Gastroesophageal sphincter (tissue), 4 donors: ENCODE data around the gene SLC26A8. TPM values are rescaled to one million over a fixed set of nuclear protein-coding genes. Genes with fewer than 3 reads are reported as not detected.

Experiments used
- ATAC-seq: fragments of 150-250 bp; one replicate; pipeline ENCODE4 v1.9.1; 2016; ENCODE audit warnings: mild to moderate bottlenecking, moderate library complexity
- H3K27ac ChIP-seq, 4 donors: fragments of 200-600 bp; sonication (generic) in 3 of 4; 1 replicate in 3 of 4; 2 replicates in 1 of 4; pipeline ENCODE4 v1.5.1; 2016 to 2019
- H3K27me3 ChIP-seq: fragments of 200-600 bp; sonication (generic); one replicate; pipeline ENCODE4 v1.5.1; 2019
- H3K36me3 ChIP-seq, 2 donors: fragments of 200-600 bp; sonication (generic); one replicate each; pipeline ENCODE4 v1.5.1; 2019; ENCODE audit warnings: control low read depth in 1 of 2
- H3K4me1 ChIP-seq, 3 donors: fragments of 200-600 bp; sonication (generic); 1 replicate in 2 of 3; 2 replicates in 1 of 3; pipeline ENCODE4 v1.5.1; 2016 to 2019; ENCODE audit warnings: control low read depth in 2 of 3
- H3K4me3 ChIP-seq, 2 donors: fragments of 200-600 bp; sonication (generic); one replicate each; pipeline ENCODE4 v1.5.1; 2019; ENCODE audit warnings: mild to moderate bottlenecking in 1 of 2, moderate library complexity in 1 of 2
- H3K9me3 ChIP-seq, 3 donors: fragments of 200-600 bp; sonication (generic); one replicate each; pipeline ENCODE4 v1.5.1; 2017 to 2019; ENCODE audit warnings: control low read depth in 2 of 3
- EP300 ChIP-seq: sonication (generic); formaldehyde crosslinking; IDR thresholded peaks from one replicate; pipeline ENCODE4 v1.6.1; 2017; ENCODE audit warnings: antibody characterized with exemption, mild to moderate bottlenecking
- POLR2A ChIP-seq, 2 donors: fragments of 450-650 bp; IDR thresholded peaks; one replicate each; pipeline ENCODE4 v1.6.1; 2017; ENCODE audit warnings: antibody characterized with exemption in 2 of 2, mild to moderate bottlenecking in 2 of 2, moderate library complexity in 1 of 2
- POLR2AphosphoS5 ChIP-seq: sonication (generic); formaldehyde crosslinking; IDR thresholded peaks from one replicate; pipeline ENCODE4 v1.6.1; 2017; ENCODE audit warnings: antibody characterized with exemption
- WGBS, 2 donors: methylation state at CpG; one replicate each; pipeline ENCODE4 v1.1.5; 2018; ENCODE audit warnings: low coverage in 1 of 2; 5-methylcytosine and 5-hydroxymethylcytosine counted together
- total RNA-seq, 4 donors: library from RNA; depleted of rRNA; stranded (reverse); fragments of >200 nt; gene quantifications; one replicate each; pipeline ENCODE4 v1.1.0, GENCODE V29; 2016
- TF ChIP-seq, protein P1 (sequence below), 4 experiments: fragments of 200-600 bp in 2 of 4; fragments of 450-650 bp in 2 of 4; sonication (generic) in 1 of 4; IDR thresholded peaks; one replicate each; pipeline ENCODE4 v1.5.1; 2017 to 2019; ENCODE audit warnings: antibody characterized with exemption in 4 of 4, mild to moderate bottlenecking in 2 of 4, moderate library complexity in 2 of 4

Gene SLC26A8
- total RNA-seq, 4 donors from 2014 or later, result not detected

DNA sequence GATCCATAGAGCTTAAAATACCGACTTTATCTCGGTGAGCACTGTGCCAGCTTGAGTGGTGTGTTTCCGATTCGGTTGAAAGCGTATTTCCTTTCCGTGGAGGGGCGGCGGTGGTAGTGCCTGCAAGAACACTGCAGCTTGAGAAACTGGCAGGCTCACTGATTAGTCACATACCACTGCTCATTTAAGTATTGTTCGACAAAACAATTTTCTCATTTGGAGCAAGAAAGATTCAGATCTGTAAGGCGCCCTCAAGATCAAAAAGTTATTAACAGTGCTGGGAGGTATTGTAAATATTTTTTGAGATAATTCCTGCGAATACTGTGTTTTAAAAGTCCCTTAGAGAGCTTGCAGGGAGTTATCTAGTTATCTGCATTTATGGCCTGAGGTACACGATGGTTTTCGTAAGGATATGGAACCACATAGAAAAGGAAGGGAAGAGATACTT lies 4.5 kb upstream of the SLC26A8 start:
- WGBS, 2 donors, result 0 to 1% methylated on average over 6 to 10 of the region's 13 CpGs
- peaks cover 0 to 55% (median 17%) of the 10 kb centered on the region in 3 donors for H3K4me1 ChIP-seq
- ATAC-seq, result peak; percentile 47
- H3K27ac ChIP-seq, result peak overlapping the region; percentile 79 to 97 (median 96)
- H3K4me3 ChIP-seq, result peak overlapping the region; percentile 73 to 100
- peak; percentile 52 for TF ChIP-seq POLR2AphosphoS5
- no peak for TF ChIP-seq EP300
- TF ChIP-seq, protein P1, sequence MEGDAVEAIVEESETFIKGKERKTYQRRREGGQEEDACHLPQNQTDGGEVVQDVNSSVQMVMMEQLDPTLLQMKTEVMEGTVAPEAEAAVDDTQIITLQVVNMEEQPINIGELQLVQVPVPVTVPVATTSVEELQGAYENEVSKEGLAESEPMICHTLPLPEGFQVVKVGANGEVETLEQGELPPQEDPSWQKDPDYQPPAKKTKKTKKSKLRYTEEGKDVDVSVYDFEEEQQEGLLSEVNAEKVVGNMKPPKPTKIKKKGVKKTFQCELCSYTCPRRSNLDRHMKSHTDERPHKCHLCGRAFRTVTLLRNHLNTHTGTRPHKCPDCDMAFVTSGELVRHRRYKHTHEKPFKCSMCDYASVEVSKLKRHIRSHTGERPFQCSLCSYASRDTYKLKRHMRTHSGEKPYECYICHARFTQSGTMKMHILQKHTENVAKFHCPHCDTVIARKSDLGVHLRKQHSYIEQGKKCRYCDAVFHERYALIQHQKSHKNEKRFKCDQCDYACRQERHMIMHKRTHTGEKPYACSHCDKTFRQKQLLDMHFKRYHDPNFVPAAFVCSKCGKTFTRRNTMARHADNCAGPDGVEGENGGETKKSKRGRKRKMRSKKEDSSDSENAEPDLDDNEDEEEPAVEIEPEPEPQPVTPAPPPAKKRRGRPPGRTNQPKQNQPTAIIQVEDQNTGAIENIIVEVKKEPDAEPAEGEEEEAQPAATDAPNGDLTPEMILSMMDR (IDR thresholded peaks at IDR 0.05), result no peak
- no peak for TF ChIP-seq POLR2A (IDR thresholded peaks at IDR 0.05)
- no peaks in the 10 kb centered on the region for H3K9me3 ChIP-seq
- H3K36me3 ChIP-seq, result no peaks in the 10 kb centered on the region
- peaks cover 10% of the 10 kb centered on the region for H3K27me3 ChIP-seq

DNA sequence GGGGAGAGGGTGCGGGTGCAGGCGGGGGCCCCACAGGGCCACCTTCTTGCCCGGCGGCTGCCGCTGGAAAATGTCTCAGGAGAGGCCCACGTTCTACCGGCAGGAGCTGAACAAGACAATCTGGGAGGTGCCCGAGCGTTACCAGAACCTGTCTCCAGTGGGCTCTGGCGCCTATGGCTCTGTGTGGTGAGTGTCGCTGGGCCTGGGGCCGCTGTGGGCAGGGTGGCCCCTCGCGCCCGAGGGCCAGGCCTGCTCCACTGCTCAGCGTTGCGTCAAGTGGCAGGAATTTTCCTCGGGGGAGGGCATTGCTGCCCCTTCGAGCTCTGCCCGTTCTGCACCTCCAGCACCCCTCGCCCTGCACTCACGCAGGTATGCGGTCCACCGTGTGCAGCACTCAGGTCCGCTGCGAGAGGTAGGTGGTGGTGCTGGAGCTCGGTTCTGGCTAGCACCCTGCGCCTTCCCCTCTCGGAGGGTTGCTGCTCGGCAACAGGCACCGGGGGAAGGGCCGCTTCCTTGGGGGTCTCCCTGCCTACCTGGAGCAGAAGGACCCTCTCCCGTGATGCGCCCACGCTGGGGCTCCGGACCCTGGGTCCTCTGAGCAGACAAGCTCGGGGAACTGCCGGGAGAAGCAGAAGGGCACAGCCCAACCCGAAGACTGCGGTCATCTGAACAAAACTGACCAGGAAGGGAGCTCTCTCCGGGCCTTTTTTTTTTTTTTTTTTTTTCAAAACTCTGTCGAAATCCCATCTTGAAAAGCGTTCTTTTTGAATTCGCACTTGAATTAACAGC lies 3.8 kb upstream of the SLC26A8 start:
- ATAC-seq, result peak; percentile 36
- H3K4me1 ChIP-seq, result peaks cover 0 to 49% (median 10%) of the 10 kb centered on the region in 3 donors
- 0% methylated on average over 10 to 11 of the region's 44 CpGs for WGBS, 2 donors
- H3K4me3 ChIP-seq, result peak overlapping the region; percentile 73 to 100
- TF ChIP-seq, protein P1 (IDR thresholded peaks at IDR 0.05), result peak in 1 of 4 experiments; percentile 3
- TF ChIP-seq POLR2AphosphoS5 (no peak), POLR2A (IDR thresholded peaks at IDR 0.05) (peak in 1 of 2 donors; percentile 2), EP300 (no peak)
- H3K36me3 ChIP-seq, result no peaks in the 10 kb centered on the region
- no peaks in the 10 kb centered on the region for H3K9me3 ChIP-seq
- H3K27ac ChIP-seq, result peak overlapping the region; percentile 79 to 97 (median 96)
- peaks cover 16% of the 10 kb centered on the region for H3K27me3 ChIP-seq

DNA sequence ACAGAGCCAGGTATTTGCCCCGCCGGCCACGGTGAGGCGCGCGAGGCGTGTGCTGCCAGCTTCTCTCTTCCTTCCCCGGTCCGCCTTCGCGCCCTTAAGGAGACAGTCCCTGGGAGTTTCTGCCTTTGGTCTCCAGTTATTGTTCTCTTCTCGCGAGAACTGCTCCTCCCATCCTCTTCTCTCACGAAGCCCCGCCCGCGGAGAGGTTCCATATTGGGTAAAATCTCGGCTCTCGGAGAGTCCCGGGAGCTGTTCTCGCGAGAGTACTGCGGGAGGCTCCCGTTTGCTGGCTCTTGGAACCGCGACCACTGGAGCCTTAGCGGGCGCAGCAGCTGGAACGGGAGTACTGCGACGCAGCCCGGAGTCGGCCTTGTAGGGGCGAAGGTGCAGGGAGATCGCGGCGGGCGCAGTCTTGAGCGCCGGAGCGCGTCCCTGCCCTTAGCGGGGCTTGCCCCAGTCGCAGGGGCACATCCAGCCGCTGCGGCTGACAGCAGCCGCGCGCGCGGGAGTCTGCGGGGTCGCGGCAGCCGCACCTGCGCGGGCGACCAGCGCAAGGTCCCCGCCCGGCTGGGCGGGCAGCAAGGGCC lies 3.2 kb upstream of the SLC26A8 start, which contains the start of gene MAPK14:
Gene MAPK14, plus strand, starts transcription at position 308 of the 587 bp plus-strand sequence. CDS start 350 bp downstream, outside the sequence.
- no peaks in the 10 kb centered on the region for H3K36me3 ChIP-seq
- H3K4me3 ChIP-seq, result peak within 1 kb of the TSS; percentile 73 to 100
- TF ChIP-seq POLR2AphosphoS5 (peak; percentile 96), POLR2A (IDR thresholded peaks at IDR 0.05) (peak; percentile 95 to 96), EP300 (no peak)
- TF ChIP-seq, protein P1 (IDR thresholded peaks at IDR 0.05), result peak in 3 of 4 experiments; percentile 96 to 98 (median 97)
- H3K4me1 ChIP-seq, result peaks cover 0 to 42% (median 8%) of the 10 kb centered on the region in 3 donors
- peak within 1 kb of the TSS; percentile 79 to 97 (median 96) for H3K27ac ChIP-seq
- peaks cover 19% of the 10 kb centered on the region for H3K27me3 ChIP-seq
- WGBS, 2 donors, result 0% methylated on average over 6 to 8 of the region's 62 CpGs
- ATAC-seq, result peak; percentile 93
- H3K9me3 ChIP-seq, result no peaks in the 10 kb centered on the region

DNA sequence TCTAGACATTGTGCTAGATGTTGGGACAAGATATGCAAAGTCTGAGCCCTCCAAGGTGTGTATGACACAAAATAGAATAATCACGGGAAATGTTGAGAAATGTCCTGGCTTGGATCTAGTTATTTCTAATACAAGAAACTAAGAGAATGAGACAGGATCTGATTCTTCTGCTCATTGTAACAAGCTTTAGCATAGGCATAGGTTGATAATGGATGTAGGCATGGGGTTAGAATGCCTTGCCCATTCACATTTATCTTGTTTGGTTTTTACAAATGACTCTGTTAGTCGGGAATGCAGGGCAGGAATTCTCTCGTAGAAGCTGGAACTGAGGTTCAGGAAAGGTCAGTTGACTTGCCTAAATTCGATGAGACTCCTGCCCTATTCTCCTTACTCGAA lies 1.5 kb upstream of the SLC26A8 start:
- no peak overlapping the region for H3K27ac ChIP-seq
- peaks cover 19% of the 10 kb centered on the region for H3K27me3 ChIP-seq
- no peak for ATAC-seq
- 30 to 46% methylated on average over 5 of the region's 5 CpGs for WGBS, 2 donors
- H3K9me3 ChIP-seq, result no peaks in the 10 kb centered on the region
- H3K4me3 ChIP-seq, result no peak overlapping the region
- peaks cover 0 to 25% (median 5%) of the 10 kb centered on the region in 3 donors for H3K4me1 ChIP-seq
- H3K36me3 ChIP-seq, result no peaks in the 10 kb centered on the region
- TF ChIP-seq POLR2A (IDR thresholded peaks at IDR 0.05), result no peak
- TF ChIP-seq POLR2AphosphoS5, result no peak
- TF ChIP-seq, protein P1 (IDR thresholded peaks at IDR 0.05), result no peak
- TF ChIP-seq EP300, result no peak
